GM23248 (cell line): Measurements from ENCODE around the gene AP3S1. TPM values are rescaled to one million over a fixed set of nuclear protein-coding genes. Genes with fewer than 3 reads are reported as not detected.

Source experiments
- DNase-seq: peaks from one replicate; pipeline ENCODE4 v3.0.0-alpha.2; 2015
- H2AFZ ChIP-seq: fragments of 200-600 bp; sonication (generic); 2 replicates; pipeline ENCODE4 v1.6.1; 2016; ENCODE audit warnings: antibody characterized with exemption
- H3F3A ChIP-seq: fragments of 200-600 bp; sonication (generic); 2 replicates; pipeline ENCODE4 v1.6.1; 2016; ENCODE audit warnings: mild to moderate bottlenecking, antibody characterized with exemption, mixed run types; ENCODE audit not compliant: insufficient read depth
- H3K27ac ChIP-seq: fragments of 200-600 bp; sonication (generic); 2 replicates; pipeline ENCODE4 v1.5.1; 2016; ENCODE audit warnings: mild to moderate bottlenecking
- H3K27me3 ChIP-seq: fragments of 200-600 bp; sonication (generic); replicated peaks from 2 replicates; pipeline ENCODE4 v1.6.1; 2016; ENCODE audit warnings: mild to moderate bottlenecking; ENCODE audit not compliant: insufficient read depth
- H3K36me3 ChIP-seq: fragments of 200-600 bp; sonication (generic); 2 replicates; pipeline ENCODE4 v1.6.1; 2016; ENCODE audit warnings: low read depth, mild to moderate bottlenecking
- H3K4me1 ChIP-seq: fragments of 200-600 bp; sonication (generic); 2 replicates; pipeline ENCODE4 v1.6.1; 2016; ENCODE audit warnings: mild to moderate bottlenecking; ENCODE audit not compliant: insufficient read depth
- H3K4me2 ChIP-seq: fragments of 200-600 bp; sonication (generic); one replicate; pipeline ENCODE4 v1.6.1; 2016; ENCODE audit warnings: mild to moderate bottlenecking; ENCODE audit not compliant: unreplicated experiment
- H3K4me3 ChIP-seq: fragments of 200-600 bp; sonication (generic); 2 replicates; pipeline ENCODE4 v1.5.1; 2016; ENCODE audit warnings: mild to moderate bottlenecking
- H3K79me2 ChIP-seq: fragments of 200-600 bp; sonication (generic); 2 replicates; pipeline ENCODE4 v1.6.1; 2016; ENCODE audit warnings: mild to moderate bottlenecking; ENCODE audit not compliant: insufficient read depth
- H3K9ac ChIP-seq: fragments of 200-600 bp; sonication (generic); 2 replicates; pipeline ENCODE4 v1.6.1; 2016; ENCODE audit warnings: mild to moderate bottlenecking
- H3K9me2 ChIP-seq: fragments of 200-600 bp; sonication (generic); 2 replicates; pipeline ENCODE4 v1.6.1; 2016; ENCODE audit warnings: mixed run types, mild to moderate bottlenecking, moderate library complexity; ENCODE audit not compliant: insufficient read depth
- H3K9me3 ChIP-seq: fragments of 200-600 bp; sonication (generic); one replicate; pipeline ENCODE4 v1.6.1; 2017; ENCODE audit warnings: low read depth
- H4K20me1 ChIP-seq: fragments of 200-600 bp; sonication (generic); 2 replicates; pipeline ENCODE4 v1.6.0; 2016; ENCODE audit not compliant: insufficient read depth
- EZH2 ChIP-seq: fragments of 200-600 bp; sonication (generic); IDR thresholded peaks from 2 replicates; pipeline ENCODE4 v1.6.1; 2018; ENCODE audit warnings: antibody characterized with exemption, mild to moderate bottlenecking; ENCODE audit not compliant: insufficient read depth, poor library complexity, severe bottlenecking
- EZH2phosphoT487 ChIP-seq: fragments of 200-600 bp; sonication (generic); IDR thresholded peaks from 2 replicates; pipeline ENCODE4 v1.6.1; 2018; ENCODE audit warnings: antibody characterized with exemption, moderate library complexity, mild to moderate bottlenecking, low read depth; ENCODE audit not compliant: insufficient read depth
- WGBS, 2 experiments: methylation state at CpG; one replicate each; pipeline ENCODE4 v1.1.6; 2015 to 2017; ENCODE audit warnings: low lambda C conversion rate in 2 of 2, low coverage in 1 of 2; ENCODE audit errors: missing lambda C conversion rate in 2 of 2; 5-methylcytosine and 5-hydroxymethylcytosine counted together
- in situ Hi-C: fragments of 300-500 bp; cut with MboI; formaldehyde crosslinking; loops from 2 replicates; pipeline ENCODE4 v1.15.0; 2020
- polyA plus RNA-seq: library from polyadenylated mRNA; unstranded; fragments of >200 nt; fragmentation: Nextera tagmentation; extraction: Ambion mirVana; gene quantifications from 2 replicates; pipeline ENCODE4 v1.2.1, GENCODE V29; 2016
- total RNA-seq: library from RNA; depleted of rRNA; stranded (reverse); fragments of >200 nt; shearing (Covaris generic); gene quantifications from 2 replicates; pipeline ENCODE4 v1.2.3, GENCODE V29; 2014

AP3S1 gene
- total and polyA plus RNA-seq, 2 experiments from 2014 or later: 303 to 430 TPM

- Histone ChIP-seq H3K27ac (peak overlapping the region; percentile 36), H3K9ac (0 out of 2 replicates have a peak overlapping the region, but pooled peaks have one; percentile 4), H3K9me3 (no peaks in the 10 kb centered on the region), H4K20me1 (peaks cover 4% of the 10 kb centered on the region; the same call in 1 of the 2 replicates), H2AFZ (no peak overlapping the region), H3K9me2 (no peaks in the 10 kb centered on the region), H3K4me2 (peak overlapping the region; percentile 48), H3K27me3 (no peaks in the 10 kb centered on the region), H3K36me3 (no peaks in the 10 kb centered on the region), H3F3A (peaks cover 11% of the 10 kb centered on the region; the same call in 1 of the 2 replicates), H3K79me2 (peaks cover 100% of the 10 kb centered on the region), H3K4me3 (peak overlapping the region; percentile 18; the same call in 1 of the 2 replicates), H3K4me1 (peaks cover 16% of the 10 kb centered on the region)
- peak; percentile 67 for DNase-seq
- 51 to 54% methylated on average over 4 of the region's 4 CpGs for WGBS, 2 experiments
- no peak for TF ChIP-seq EZH2
- TF ChIP-seq EZH2phosphoT487: no peak
- in situ Hi-C loops: no loop called here
These were observed 9.1 kb downstream of the AP3S1 start for GRCh38 chr5:115850744-115851416.

- H3K9me2 ChIP-seq: no peaks in the 10 kb centered on the region
- peaks cover 99% of the 10 kb centered on the region for H3K79me2 ChIP-seq
- in situ Hi-C loops: no loop called here
- peaks cover 38% of the 10 kb centered on the region for H3K4me1 ChIP-seq
- no peak overlapping the region for H3K4me3 ChIP-seq
- peaks cover 14% of the 10 kb centered on the region for H3F3A ChIP-seq
- H3K36me3 ChIP-seq: no peaks in the 10 kb centered on the region
- H3K27ac ChIP-seq: no peak overlapping the region
- WGBS, 2 experiments: 97 to 98% methylated on average over 3 of the region's 3 CpGs
- no peaks in the 10 kb centered on the region for H3K27me3 ChIP-seq
- H4K20me1 ChIP-seq: peaks cover 12% of the 10 kb centered on the region; the same call in 1 of the 2 replicates
- H3K9ac ChIP-seq: no peak overlapping the region
- H3K4me2 ChIP-seq: no peak overlapping the region
- H3K9me3 ChIP-seq: no peaks in the 10 kb centered on the region
- no peak overlapping the region for H2AFZ ChIP-seq
- DNase-seq: no peak
- TF ChIP-seq EZH2 (no peak), EZH2phosphoT487 (no peak)
These were observed 12.4 kb downstream of the AP3S1 start for GRCh38 chr5:115854139-115854538.

- WGBS, 2 experiments: 62 to 70% methylated on average over 1 of the region's 1 CpG
- Histone ChIP-seq H3K9me3 (no peaks in the 10 kb centered on the region), H3K9ac (no peak overlapping the region), H3K79me2 (peaks cover 99% of the 10 kb centered on the region), H3K36me3 (no peaks in the 10 kb centered on the region), H4K20me1 (peaks cover 17% of the 10 kb centered on the region), H3K27ac (no peak overlapping the region), H3K4me1 (peaks cover 43% of the 10 kb centered on the region), H2AFZ (no peak overlapping the region), H3K4me2 (no peak overlapping the region), H3K4me3 (no peak overlapping the region), H3K9me2 (no peaks in the 10 kb centered on the region), H3K27me3 (no peaks in the 10 kb centered on the region), H3F3A (peaks cover 14% of the 10 kb centered on the region; the same call in 1 of the 2 replicates)
- in situ Hi-C loops: no loop called here
- TF ChIP-seq EZH2phosphoT487 (no peak), EZH2 (no peak)
- DNase-seq: peak; percentile 48
These were observed 14.2 kb downstream of the AP3S1 start for GRCh38 chr5:115855959-115856358.

- no peak for TF ChIP-seq EZH2
- TF ChIP-seq EZH2phosphoT487: no peak
- Histone ChIP-seq H3K9me2 (no peaks in the 10 kb centered on the region), H3K36me3 (no peaks in the 10 kb centered on the region), H3K9ac (no peak overlapping the region), H3K27ac (no peak overlapping the region), H3K9me3 (no peaks in the 10 kb centered on the region), H3K79me2 (peaks cover 99% of the 10 kb centered on the region), H2AFZ (no peak overlapping the region), H3K4me1 (peaks cover 36% of the 10 kb centered on the region), H3K4me3 (no peak overlapping the region), H3K27me3 (no peaks in the 10 kb centered on the region), H3F3A (peaks cover 9% of the 10 kb centered on the region; the same call in 1 of the 2 replicates), H3K4me2 (no peak overlapping the region), H4K20me1 (peaks cover 13% of the 10 kb centered on the region)
- in situ Hi-C loops: no loop called here
- WGBS, 2 experiments: 57 to 61% methylated on average over 1 of the region's 1 CpG
- DNase-seq: no peak
These were observed 15.3 kb downstream of the AP3S1 start for GRCh38 chr5:115857057-115857479.
